Choroid plexus epithelial cell (primary cell): ENCODE data around the gene AMOTL2.
A peak's percentile ranks its signal among the peaks of the same experiment; 100 is the strongest.

Experiments used
- DNase-seq: peaks from one replicate; pipeline ENCODE4 v3.0.0-alpha.2; 2010; ENCODE audit warnings: low read depth
- H3K4me3 ChIP-seq: 2 replicates; pipeline ENCODE4 v1.5.1; 2011; ENCODE audit warnings: low read depth, mild to moderate bottlenecking, control low read depth, low read length, moderate library complexity
- CTCF ChIP-seq: conservative IDR thresholded peaks from 2 replicates; pipeline ENCODE4 v1.5.1; 2011; ENCODE audit warnings: low read depth, mild to moderate bottlenecking, control low read depth, inconsistent platforms, low read length, moderate library complexity

The AMOTL2 gene

GRCh38 chr3:134406331-134407238, 32.3 kb upstream of the AMOTL2 start:
- DNase-seq, result no peak
- no peak for TF ChIP-seq CTCF
- H3K4me3 ChIP-seq, result peak overlapping the region; percentile 52

- TF ChIP-seq CTCF, result no peak
- no peak for DNase-seq
- no peak overlapping the region for H3K4me3 ChIP-seq
Observed at GRCh38 chr3:134404366-134404885, 30.2 kb upstream of the AMOTL2 start.

GRCh38 chr3:134397755-134398154, 23.5 kb upstream of the AMOTL2 start:
- no peak overlapping the region for H3K4me3 ChIP-seq
- no peak for DNase-seq
- TF ChIP-seq CTCF, result no peak

GRCh38 chr3:134395103-134395502, 20.9 kb upstream of the AMOTL2 start:
- no peak for DNase-seq
- TF ChIP-seq CTCF, result no peak
- no peak overlapping the region for H3K4me3 ChIP-seq

- no peak overlapping the region for H3K4me3 ChIP-seq
- no peak for TF ChIP-seq CTCF
- DNase-seq, result no peak
Observed at GRCh38 chr3:134394380-134394779, 20.1 kb upstream of the AMOTL2 start.

- no peak overlapping the region for H3K4me3 ChIP-seq
- no peak for DNase-seq
Observed at GRCh38 chr3:134393074-134393473, 18.8 kb upstream of the AMOTL2 start.

More at GRCh38 chr3:134393074-134393473, 18.8 kb upstream of the AMOTL2 start:
- no peak for TF ChIP-seq CTCF
